Activated T-cell treated with anti-CD3 and anti-CD28 coated beads for 48 hours (primary cell): ENCODE results near the gene IL17RB.
A peak's percentile ranks its signal among the peaks of the same experiment; 100 is the strongest.

Source experiments
- DNase-seq: peaks from one replicate; pipeline ENCODE4 v3.0.0-alpha.2; 2020; ENCODE audit warnings: low read depth

Gene IL17RB, protein sequence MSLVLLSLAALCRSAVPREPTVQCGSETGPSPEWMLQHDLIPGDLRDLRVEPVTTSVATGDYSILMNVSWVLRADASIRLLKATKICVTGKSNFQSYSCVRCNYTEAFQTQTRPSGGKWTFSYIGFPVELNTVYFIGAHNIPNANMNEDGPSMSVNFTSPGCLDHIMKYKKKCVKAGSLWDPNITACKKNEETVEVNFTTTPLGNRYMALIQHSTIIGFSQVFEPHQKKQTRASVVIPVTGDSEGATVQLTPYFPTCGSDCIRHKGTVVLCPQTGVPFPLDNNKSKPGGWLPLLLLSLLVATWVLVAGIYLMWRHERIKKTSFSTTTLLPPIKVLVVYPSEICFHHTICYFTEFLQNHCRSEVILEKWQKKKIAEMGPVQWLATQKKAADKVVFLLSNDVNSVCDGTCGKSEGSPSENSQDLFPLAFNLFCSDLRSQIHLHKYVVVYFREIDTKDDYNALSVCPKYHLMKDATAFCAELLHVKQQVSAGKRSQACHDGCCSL

DNA sequence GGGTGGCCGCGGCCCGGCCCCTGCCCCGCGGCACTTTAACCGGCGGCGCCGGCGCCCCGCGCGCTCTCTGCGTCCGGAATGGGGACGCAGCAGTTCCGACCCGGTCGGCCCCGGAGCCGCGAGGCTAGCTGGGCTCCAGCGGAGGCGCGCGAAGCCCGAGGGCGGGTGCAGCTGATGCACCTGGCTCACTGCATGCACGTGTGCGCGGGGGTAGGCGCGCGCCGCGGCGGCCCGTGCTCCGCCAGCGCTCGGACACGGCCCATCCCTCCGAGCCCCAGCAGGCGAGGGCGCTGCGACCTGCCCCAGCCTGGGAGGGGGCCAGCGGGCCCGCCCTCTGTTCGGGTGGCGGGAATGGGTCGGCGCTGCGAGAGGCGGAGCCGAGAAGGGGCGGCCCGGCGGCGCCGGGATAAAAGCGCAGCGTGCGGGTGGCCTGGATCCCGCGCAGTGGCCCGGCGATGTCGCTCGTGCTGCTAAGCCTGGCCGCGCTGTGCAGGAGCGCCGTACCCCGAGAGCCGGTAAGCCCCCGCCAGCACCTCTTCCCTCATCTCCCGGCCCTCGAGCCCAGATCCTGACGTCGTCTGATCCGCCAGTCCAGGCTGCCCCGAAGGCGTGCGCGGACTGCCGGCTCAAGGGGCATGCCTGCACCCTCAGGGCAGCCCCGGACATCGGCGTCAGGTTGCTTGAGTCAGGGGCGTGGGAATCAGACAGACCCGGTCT lies at the start of gene IL17RB, which contains the start of gene CHDH:
Gene IL17RB, plus strand, starts transcription at position 435 of the 717 bp plus-strand sequence. Its CDS starts 21 bp downstream, at position 456.
Gene CHDH, minus strand, starts transcription at position 286 of the 717 bp plus-strand sequence. CDS start 22,411 bp downstream, outside the sequence.
- peak; percentile 17 for DNase-seq

DNA sequence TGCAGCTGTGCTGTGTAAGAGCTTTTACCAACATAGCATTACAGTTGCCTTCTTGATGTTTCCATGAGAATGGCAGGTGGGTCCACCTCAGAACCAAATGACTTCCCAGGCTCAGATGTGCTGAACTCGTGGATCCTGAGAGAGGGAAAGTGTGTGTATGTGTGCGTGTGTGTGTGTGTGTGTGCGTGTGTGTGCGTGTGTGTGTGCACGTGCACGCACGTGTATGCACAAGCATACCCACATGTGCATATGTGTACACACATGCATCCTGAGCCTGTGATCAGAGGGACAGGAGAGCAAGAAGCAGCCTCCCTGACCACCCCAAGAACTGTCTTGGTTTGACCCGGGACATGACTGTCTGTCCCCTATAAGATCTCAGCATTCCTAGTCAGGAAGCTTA lies 48.2 kb upstream of the IL17RB start:
- DNase-seq, result no peak

DNA sequence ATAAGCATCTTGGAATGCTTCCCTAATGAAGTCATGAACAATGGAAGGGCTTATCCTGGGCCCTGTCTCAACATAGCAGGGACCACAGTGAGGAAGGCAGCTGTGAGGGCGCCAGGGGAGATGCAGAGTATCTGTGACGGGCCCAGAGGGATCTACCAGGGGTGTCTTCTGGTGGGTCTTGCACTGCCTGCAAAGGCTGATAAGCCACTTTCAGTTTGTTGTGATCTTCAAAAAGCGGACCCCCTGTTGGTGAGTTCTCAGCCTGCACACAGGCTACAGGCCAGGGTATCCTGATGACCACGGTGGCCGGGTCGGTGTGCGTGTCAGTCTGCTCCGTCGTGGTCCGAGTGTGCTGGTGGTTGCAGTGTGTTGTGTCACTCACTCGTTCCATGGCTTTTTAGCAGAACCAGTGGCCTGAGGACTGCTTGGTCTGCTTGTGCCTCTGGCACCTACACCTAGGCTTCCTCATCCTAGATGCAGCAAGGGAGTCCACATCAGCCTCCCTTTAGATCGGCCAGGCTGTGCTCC lies 47.0 kb upstream of the IL17RB start:
- no peak for DNase-seq

DNA sequence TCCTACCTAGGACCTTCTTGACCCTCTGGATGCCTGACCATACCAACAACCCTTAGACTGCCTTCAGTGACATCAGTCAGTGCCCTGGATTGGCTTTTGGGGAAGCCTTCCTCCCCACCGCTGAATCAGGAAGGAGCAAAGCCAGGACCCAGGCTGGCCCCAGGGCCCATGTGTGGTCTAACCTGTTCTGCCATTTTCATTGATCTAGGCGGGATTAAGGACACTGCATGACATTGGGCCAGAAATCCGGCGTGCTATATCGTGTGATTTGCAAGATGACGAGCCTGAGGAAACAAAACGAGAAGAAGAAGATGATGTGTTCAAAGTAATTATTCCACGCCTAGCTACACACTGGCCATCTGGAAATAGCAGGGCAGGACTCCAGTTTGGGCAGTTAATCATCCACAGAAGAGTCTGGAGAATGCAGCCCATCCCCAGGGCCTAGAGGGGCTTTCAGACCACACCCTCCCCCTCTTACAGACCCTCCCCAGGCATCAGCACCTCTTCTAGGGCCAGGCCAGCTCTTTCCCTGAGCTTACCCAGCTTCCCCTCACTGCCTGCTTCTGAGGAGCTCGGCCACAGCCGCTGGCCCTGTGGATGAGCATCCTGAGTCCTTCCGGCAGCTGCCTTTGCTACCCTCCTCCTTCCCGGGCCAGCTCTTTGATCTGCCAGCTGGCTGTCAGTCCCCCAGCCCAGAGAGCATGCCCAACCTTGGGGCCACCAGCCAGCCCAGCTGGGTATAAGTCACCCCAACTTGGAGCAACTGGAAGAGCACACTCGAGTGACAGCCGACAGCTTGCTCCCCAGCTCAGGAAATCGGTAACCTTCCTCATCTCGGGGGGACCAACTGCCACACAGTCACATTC lies 46.1 kb upstream of the IL17RB start:
- no peak for DNase-seq

DNA sequence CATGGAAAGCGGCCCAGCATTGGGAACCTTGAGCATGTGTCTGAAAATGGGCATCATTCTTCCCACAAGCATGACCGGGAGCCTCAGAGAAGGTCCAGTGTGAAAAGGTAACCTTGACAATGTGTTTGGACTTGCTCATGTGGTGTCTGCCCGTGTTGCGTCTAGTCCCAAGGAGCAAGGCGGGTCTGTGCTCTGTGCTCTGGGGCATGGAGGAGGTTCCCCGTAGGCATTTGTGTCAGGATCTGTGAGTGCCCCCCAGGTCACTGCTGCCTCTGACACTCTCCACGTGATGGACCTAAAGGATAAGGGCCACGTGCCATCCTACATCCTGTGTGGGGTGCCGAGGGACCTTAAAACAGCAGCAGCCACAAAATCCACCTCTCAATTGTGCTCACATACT lies 45.0 kb upstream of the IL17RB start:
- no peak for DNase-seq

DNA sequence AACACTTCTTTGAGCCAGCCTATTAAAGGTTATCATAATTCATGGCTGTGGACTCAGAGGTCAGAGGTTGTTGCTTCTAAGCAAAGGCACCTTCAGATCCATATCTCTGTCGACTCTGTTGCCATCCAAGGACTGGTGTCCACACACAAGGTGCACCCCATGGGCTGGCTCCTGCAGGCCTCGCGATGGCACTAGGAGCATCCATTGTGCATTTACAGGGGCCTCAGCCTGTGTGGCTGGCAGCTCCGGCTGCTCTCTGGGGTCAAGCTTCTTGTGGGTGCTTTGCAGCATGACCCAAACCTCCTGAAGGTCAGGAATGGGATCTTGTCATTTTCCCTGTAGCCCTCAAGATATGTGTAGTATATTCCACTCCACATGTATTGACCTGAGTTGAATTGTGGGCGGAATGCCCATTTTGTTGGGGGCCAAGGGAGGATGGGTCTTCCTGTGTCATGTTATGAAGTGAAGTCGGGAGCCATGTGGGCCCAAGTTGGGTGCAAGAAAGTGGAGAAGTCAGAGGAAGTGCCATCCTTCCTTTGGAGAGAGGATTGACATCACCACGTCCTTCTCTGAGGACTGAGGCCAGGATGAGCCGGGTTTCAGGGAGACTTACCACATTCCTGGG lies 44.0 kb upstream of the IL17RB start:
- DNase-seq, result no peak

DNA sequence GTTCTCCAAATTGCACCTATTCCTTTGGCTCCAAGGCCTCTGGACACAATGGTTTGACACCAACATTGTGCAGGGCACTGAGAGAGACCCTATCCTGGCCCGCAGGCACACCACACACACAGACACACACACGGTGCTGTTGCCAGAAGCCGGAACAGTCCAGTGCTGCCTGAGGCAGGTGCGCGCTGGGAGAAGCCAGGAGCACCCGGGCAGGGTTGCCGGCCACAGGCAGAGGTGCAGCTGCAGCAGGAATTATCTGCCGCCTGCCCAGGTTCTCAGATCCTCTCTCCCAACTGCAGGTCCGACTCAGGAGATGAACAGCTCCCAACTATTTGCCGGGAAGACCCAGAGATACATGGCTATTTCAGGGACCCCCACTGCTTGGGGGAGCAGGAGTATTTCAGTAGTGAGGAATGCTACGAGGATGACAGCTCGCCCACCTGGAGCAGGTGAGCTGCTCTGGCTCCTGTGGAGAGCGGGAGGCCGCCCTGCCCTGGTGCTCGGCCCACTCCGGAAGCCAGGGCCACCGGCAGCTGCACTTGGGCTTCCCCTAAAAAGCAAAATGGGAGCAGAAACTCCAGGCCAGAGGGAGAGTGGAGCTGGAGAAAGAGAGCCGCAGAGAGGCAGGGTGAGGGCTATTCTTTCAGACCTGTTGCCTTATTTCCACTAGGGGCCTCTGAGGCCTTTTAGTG lies 43.1 kb upstream of the IL17RB start:
- no peak for DNase-seq

DNA sequence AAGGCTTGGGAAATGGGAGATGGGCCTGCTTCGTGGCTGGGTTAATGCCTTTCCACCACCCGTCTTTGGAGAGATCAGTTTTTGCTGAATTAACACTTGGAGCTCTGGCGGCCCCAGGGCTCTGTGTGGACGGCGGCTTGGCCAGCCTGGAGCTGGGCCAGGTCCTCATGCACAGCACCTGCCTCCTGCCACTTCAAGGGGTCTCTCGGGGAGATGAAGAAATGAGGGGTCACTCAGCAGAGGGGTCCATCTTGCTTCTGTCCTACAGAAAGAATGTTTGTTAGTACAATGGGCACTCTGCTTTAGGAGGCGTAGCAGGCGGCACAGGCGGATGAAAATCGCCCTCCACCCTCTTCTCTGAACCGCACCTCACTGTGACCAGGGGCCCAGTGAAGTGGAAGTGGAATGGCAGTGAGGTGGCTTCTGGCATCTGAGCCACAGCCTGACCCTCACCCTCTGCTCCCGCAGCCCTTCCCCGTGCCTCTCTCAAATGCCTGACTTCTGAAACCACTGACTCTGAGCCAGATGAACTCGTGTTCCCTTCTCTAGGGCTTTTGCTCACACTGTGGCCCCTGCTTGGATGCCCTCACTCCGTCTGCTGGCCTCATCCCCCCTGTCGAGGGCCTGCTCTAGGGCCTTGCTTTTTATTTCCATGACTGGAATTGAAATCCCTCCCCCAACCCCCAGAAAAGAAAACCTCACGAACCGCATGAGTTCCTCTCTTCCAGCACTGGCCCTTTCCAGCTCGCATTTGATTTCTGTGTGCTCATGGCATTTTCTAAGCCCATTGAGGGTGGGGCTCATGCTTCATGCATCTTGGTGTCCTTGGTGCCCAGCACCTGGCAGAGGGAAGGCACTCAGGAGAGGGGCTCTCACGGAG lies 42.3 kb upstream of the IL17RB start:
- no peak for DNase-seq

DNA sequence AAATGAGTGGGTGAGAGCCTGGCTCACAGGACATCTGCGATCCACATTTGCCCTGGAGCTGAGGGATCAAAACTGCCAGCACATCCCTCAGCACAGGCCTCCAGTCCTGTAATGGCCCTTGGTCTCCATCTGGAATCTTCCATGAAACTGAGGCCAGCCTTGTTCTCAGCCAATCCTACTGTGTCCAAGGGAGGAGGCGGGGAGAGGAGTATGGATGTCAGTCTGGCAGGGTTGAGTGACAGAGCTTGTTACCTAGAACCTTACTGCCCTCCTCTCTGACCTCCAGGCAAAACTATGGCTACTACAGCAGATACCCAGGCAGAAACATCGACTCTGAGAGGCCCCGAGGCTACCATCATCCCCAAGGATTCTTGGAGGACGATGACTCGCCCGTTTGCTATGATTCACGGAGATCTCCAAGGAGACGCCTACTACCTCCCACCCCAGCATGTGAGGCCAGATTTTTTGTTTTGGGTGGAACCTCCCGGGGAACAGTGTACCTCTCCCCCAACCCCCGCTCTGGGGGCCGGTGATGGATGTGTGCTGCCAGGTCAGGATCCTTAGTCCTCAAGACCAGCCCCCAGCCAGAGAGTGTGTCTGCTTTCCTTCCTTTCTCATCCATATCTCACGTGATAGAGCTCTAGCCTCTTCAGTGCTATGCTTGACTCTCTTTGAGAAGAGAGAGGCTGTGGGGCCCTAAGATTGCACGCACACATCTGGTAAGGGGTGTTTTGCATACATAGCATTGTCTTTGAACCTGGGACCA lies 41.5 kb upstream of the IL17RB start:
- DNase-seq, result no peak

DNA sequence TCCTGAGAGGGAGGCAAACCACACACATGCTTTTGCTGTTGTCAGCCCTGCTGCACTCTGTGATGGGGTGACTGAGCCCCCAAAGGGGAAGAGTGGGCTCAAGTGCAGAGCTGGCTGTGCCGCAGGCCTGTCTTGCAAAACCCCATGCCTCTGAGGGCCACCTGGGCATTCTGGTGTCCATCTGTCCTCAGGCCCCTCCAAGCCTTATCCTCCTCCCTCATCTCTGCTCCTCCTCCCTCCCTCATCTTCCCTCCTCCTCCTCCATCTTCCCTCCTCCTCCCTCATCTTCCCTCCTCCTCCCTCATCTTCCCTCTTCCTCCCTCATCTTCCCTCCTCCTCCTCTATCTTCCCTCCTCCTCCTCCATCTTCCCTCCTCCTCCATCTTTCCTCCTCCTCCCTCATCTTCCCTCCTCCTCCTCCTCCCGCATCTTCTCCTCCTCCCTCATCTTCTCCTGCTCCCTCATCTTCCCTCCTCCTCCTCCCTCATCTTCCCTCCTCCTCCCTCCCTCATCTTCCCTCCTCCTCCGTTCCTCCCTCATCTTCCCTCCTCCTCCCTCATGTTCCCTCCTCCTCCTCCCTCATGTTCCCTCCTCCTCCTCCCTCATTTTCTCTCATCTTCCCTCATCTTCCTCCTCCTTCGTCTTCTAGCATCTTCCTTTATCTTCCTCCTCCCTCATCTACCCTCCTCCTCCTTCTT lies 40.8 kb upstream of the IL17RB start:
- no peak for DNase-seq

DNA sequence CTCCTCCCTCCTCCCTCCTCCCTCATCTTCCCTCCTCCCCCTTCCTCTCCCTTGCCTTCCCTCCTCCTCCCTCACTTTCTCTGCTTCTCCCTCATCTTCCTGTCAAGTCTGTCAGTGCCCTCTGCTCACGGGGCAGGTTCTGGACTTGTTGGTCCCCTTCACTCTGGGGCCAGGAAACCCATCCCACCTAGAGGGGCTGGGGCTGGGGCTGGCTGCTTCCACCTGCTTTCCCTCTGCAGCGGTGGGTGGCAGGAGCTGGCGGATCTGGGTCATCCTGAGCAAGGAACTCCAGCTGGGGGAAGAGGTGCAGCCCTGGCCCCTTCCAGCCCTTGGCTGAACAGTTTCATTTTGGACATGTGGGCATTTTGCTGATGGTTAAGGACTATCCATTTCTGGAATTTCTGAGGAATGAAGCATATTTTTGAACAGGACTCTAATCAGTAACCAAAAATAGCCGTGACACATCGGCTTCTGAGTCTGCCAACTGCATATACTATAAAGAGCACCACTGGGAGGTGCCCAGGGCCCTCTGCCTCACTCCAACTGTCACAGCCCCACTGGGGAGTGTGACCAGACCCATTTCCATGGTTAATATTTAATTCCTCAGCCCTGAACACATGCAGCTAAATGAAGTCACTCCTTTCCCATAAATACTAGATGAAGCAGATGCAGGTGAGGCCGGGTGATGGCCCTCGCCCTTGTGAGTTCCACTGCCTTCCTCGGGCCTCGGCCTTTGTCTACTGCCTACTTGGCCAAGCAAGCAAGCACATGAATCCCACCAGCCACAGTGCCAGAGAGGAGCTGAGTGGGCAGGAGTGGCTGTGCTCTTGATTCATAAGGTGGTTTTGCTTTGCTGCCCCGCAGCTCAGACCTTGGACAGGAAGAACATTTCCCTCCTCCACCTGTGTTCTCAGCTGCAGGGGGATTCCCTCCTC lies 39.9 kb upstream of the IL17RB start:
- no peak for DNase-seq

DNA sequence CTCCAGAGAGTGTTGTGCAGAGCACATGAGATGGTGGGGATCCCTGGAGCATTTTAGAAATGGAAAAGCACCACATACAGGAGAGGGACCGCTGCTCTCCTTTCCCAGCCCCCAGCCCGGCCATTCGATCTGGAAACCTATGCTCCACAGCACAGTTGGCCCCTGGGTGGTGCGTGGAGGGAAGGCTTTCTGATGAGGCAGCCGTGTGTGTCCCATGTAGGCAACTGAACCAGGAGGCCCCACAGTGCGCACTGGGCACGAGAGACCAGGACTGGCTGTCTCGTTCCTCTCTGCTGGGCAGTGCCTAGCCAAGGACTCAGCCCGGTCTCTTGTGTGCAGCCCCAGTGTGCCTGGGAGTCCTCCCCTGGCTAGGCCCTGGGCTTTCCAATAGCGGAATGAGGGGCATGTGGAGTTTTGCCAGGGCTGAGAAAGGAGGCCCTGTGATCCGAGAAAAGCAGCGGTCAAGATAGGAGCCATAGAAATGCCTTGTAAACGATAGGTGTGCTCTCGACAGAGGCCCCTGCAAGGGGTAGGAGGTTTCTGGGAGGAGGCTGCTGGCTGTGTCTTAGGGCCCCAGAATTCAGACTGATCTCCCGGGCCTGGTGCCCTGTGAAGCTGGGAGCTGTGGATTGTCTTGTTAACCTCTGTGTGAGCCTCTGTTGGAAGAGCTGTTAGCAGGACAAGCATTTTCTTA lies 39.1 kb upstream of the IL17RB start:
- DNase-seq, result no peak

DNA sequence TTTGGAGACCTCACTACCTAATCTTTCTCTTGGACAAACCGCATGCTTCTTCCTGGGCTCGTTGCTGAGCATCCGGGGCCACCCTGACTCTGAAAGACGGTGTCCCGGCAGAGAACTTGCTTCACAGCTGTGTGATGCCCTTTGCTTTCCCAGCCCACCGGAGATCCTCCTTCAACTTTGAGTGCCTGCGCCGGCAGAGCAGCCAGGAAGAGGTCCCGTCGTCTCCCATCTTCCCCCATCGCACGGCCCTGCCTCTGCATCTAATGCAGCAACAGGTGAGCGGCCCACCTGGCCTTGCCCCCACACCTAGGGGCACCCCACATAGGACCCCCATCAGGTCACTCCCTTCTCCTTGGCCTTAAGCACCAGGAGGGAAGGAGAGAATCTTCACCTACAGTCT lies 37.9 kb upstream of the IL17RB start:
- no peak for DNase-seq

DNA sequence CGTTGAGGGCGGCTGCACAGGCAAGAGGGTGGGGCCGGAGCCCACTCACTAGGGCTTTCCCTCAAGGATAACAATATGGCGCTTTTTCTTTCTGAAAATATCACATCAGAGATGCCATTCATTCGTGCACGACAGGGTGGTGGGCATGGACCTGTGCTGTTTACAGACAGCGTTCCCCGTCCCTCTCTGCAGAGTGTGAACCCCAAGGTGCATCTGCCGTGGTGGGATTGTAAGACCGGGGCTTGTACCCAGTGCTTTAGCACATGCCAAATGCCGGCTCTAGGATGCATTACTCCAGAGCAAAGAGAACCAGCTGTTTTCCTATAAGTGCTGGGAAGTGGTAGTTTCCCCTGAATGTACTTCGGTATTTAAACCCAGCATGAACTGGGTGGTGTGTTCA lies 37.1 kb upstream of the IL17RB start:
- DNase-seq, result no peak

DNA sequence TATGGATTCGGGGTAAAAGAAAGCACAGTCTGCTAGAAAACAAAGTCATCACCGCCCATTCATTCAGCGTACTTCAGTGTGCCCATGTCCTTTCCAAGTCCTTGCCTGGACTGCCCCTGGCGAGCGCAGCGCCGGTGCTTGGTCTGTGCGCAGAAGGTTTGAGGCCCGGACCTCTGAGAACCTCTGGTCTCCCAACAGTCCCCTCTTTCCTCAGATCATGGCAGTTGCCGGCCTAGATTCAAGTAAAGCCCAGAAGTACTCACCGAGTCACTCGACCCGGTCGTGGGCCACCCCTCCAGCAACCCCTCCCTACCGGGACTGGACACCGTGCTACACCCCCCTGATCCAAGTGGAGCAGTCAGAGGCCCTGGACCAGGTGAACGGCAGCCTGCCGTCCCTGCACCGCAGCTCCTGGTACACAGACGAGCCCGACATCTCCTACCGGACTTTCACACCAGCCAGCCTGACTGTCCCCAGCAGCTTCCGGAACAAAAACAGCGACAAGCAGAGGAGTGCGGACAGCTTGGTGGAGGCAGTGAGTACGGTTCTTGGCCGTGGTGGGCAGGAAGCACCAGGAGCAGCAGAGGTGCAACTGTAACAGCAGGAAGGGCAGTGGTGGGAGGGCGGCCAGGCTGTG lies 36.5 kb upstream of the IL17RB start:
- no peak for DNase-seq
